Tibial nerve (tissue), 4 donors: Measurements from ENCODE around the gene ADGRL1.

ENCODE experiments used
- CTCF ChIP-seq, 5 experiments: fragments of 200-600 bp in 3 of 5; fragments of 450-650 bp in 2 of 5; sonication (generic) in 3 of 5; IDR thresholded peaks; one replicate each; pipeline ENCODE4 v1.5.1; 2016 to 2019; ENCODE audit warnings: antibody characterized with exemption in 5 of 5, mild to moderate bottlenecking in 3 of 5, moderate library complexity in 2 of 5
- EP300 ChIP-seq, 2 donors: sonication (generic); formaldehyde crosslinking; IDR thresholded peaks; one replicate each; pipeline ENCODE4 v1.6.1; 2017; ENCODE audit warnings: antibody characterized with exemption in 2 of 2, mild to moderate bottlenecking in 1 of 2
- POLR2A ChIP-seq, 2 donors: fragments of 450-650 bp; IDR thresholded peaks; one replicate each; pipeline ENCODE4 v1.6.1; 2017; ENCODE audit warnings: antibody characterized with exemption in 2 of 2, mild to moderate bottlenecking in 2 of 2, moderate library complexity in 2 of 2

GRCh38 chr19:14177496-14178074 lies 28.4 kb downstream of the ADGRL1 start:
- TF ChIP-seq POLR2A (IDR thresholded peaks at IDR 0.05) (no peak), CTCF (IDR thresholded peaks at IDR 0.05) (no peak), EP300 (IDR thresholded peaks at IDR 0.05) (no peak)
